HEK293 (cell line): ENCODE results near the gene LAD1.

Experiments
- CTCF ChIA-PET: fragments of 350-600 bp; formaldehyde crosslinking; extraction: SDS; loops from one replicate; lab custom pipeline; 2021; ENCODE audit warnings: antibody characterized with exemption; lab: Yijun Ruan, JAX
- POLR2A ChIA-PET: fragments of 300-600 bp; formaldehyde crosslinking; extraction: SDS; loops from one replicate; lab custom pipeline; 2020; ENCODE audit warnings: antibody characterized with exemption, inconsistent platforms; lab: Yijun Ruan, JAX
- H3K27ac ChIP-seq: fragments of 200-500 bp; sonication (Bioruptor generic); 2 replicates; pipeline ENCODE4 v1.5.1; 2014; ENCODE audit warnings: low read depth, low read length, control low read depth, inconsistent platforms; ENCODE audit errors: extremely low read depth
- H3K36me3 ChIP-seq, 2 experiments: fragments of 200-500 bp in 1 of 2; sonication (Bioruptor generic) in 1 of 2; 1 replicate in 1 of 2; 2 replicates in 1 of 2; pipeline ENCODE4 v1.5.1; 2014 to 2017; ENCODE audit warnings: inconsistent platforms in 2 of 2, low read length in 2 of 2; ENCODE audit not compliant: control insufficient read depth in 2 of 2, insufficient read depth in 1 of 2
- H3K4me1 ChIP-seq: fragments of 200-500 bp; sonication (Bioruptor generic); 2 replicates; pipeline ENCODE4 v1.5.1; 2014; ENCODE audit warnings: mild to moderate bottlenecking, low read length, inconsistent platforms; ENCODE audit not compliant: control insufficient read depth, insufficient read depth
- H3K4me3 ChIP-seq: 2 replicates; pipeline ENCODE4 v1.5.1; 2011; ENCODE audit warnings: low read depth, mild to moderate bottlenecking, control low read depth, low read length, moderate library complexity
- H3K9me3 ChIP-seq: fragments of 200-500 bp; sonication (Bioruptor generic); 2 replicates; pipeline ENCODE4 v1.5.1; 2014; ENCODE audit warnings: low read depth, low read length, inconsistent platforms; ENCODE audit not compliant: control insufficient read depth, insufficient read depth
- AEBP2 ChIP-seq: fragments of 450-650 bp; formaldehyde crosslinking; IDR thresholded peaks from 2 replicates; pipeline ENCODE4 v1.5.1; 2016; ENCODE audit warnings: missing biosample characterization, missing genetic modification characterization, borderline replicate concordance
- CTCF ChIP-seq: fragments of 450-650 bp; formaldehyde crosslinking; IDR thresholded peaks from 2 replicates; pipeline ENCODE4 v1.5.1; 2016; ENCODE audit warnings: missing biosample characterization, missing genetic modification characterization
- IKZF3 ChIP-seq: fragments of 450-650 bp; IDR thresholded peaks from 2 replicates; pipeline ENCODE4 v1.5.0; 2018; ENCODE audit warnings: missing biosample characterization, mild to moderate bottlenecking, missing genetic modification characterization, moderate library complexity
- KLF9 ChIP-seq: fragments of 450-650 bp; formaldehyde crosslinking; IDR thresholded peaks from 2 replicates; pipeline ENCODE4 v1.5.1; 2016; ENCODE audit warnings: missing biosample characterization, missing genetic modification characterization, low read depth
- PRDM10 ChIP-seq: fragments of 450-650 bp; formaldehyde crosslinking; IDR thresholded peaks from 2 replicates; pipeline ENCODE4 v1.5.1; 2016; ENCODE audit warnings: missing biosample characterization, missing genetic modification characterization
- SALL2 ChIP-seq: fragments of 450-650 bp; formaldehyde crosslinking; IDR thresholded peaks from 2 replicates; pipeline ENCODE4 v1.5.0; 2017; ENCODE audit warnings: missing biosample characterization, mild to moderate bottlenecking, missing genetic modification characterization, borderline replicate concordance
- SETDB1 ChIP-seq: IDR thresholded peaks from one replicate; pipeline ENCODE4 v1.6.1; 2017; ENCODE audit warnings: mild to moderate bottlenecking, low read length, moderate library complexity, mixed read lengths; ENCODE audit not compliant: insufficient read length
- YY2 ChIP-seq: fragments of 450-650 bp; formaldehyde crosslinking; IDR thresholded peaks from 2 replicates; pipeline ENCODE4 v1.5.1; 2016; ENCODE audit warnings: missing biosample characterization, missing genetic modification characterization
- ZBTB48 ChIP-seq: fragments of 450-650 bp; formaldehyde crosslinking; IDR thresholded peaks from 2 replicates; pipeline ENCODE4 v1.5.1; 2016; ENCODE audit warnings: missing biosample characterization, missing genetic modification characterization
- ZBTB6 ChIP-seq: fragments of 450-650 bp; formaldehyde crosslinking; IDR thresholded peaks from 2 replicates; pipeline ENCODE4 v1.5.1; 2017; ENCODE audit warnings: missing biosample characterization, missing genetic modification characterization
- ZBTB8A ChIP-seq: fragments of 450-650 bp; formaldehyde crosslinking; IDR thresholded peaks from 2 replicates; pipeline ENCODE4 v1.5.1; 2016; ENCODE audit warnings: missing biosample characterization, missing genetic modification characterization
- ZEB2 ChIP-seq: fragments of 450-650 bp; formaldehyde crosslinking; IDR thresholded peaks from 2 replicates; pipeline ENCODE4 v1.5.1; 2016; ENCODE audit warnings: missing biosample characterization, missing genetic modification characterization
- ZIC2 ChIP-seq: fragments of 450-650 bp; formaldehyde crosslinking; IDR thresholded peaks from 2 replicates; pipeline ENCODE4 v1.5.1; 2016; ENCODE audit warnings: missing biosample characterization, missing genetic modification characterization
- ZNF112 ChIP-seq: fragments of 450-650 bp; formaldehyde crosslinking; IDR thresholded peaks from 2 replicates; pipeline ENCODE4 v1.5.0; 2017; ENCODE audit warnings: missing biosample characterization, missing genetic modification characterization
- ZNF140 ChIP-seq: fragments of 450-650 bp; formaldehyde crosslinking; IDR thresholded peaks from 2 replicates; pipeline ENCODE4 v1.5.1; 2016; ENCODE audit warnings: missing biosample characterization, missing genetic modification characterization
- ZNF223 ChIP-seq: fragments of 450-650 bp; formaldehyde crosslinking; IDR thresholded peaks from 2 replicates; pipeline ENCODE4 v1.5.1; 2016; ENCODE audit warnings: missing biosample characterization, missing genetic modification characterization
- ZNF280C ChIP-seq: fragments of 450-650 bp; formaldehyde crosslinking; IDR thresholded peaks from 2 replicates; pipeline ENCODE4 v1.5.1; 2016; ENCODE audit warnings: missing biosample characterization, missing genetic modification characterization
- ZNF350 ChIP-seq: fragments of 450-650 bp; formaldehyde crosslinking; IDR thresholded peaks from 2 replicates; pipeline ENCODE4 v1.5.0; 2017; ENCODE audit warnings: missing biosample characterization, mild to moderate bottlenecking, missing genetic modification characterization
- ZNF354C ChIP-seq: fragments of 450-650 bp; formaldehyde crosslinking; IDR thresholded peaks from 2 replicates; pipeline ENCODE4 v1.5.1; 2016; ENCODE audit warnings: missing biosample characterization, missing genetic modification characterization, low read depth, borderline replicate concordance
- ZNF426 ChIP-seq: fragments of 450-650 bp; formaldehyde crosslinking; IDR thresholded peaks from 2 replicates; pipeline ENCODE4 v1.5.1; 2017; ENCODE audit warnings: missing biosample characterization, missing genetic modification characterization, mild to moderate bottlenecking, inconsistent platforms, moderate library complexity
- ZNF501 ChIP-seq: fragments of 450-650 bp; formaldehyde crosslinking; IDR thresholded peaks from 2 replicates; pipeline ENCODE4 v1.5.1; 2016; ENCODE audit warnings: missing biosample characterization, missing genetic modification characterization
- ZNF558 ChIP-seq: fragments of 450-650 bp; formaldehyde crosslinking; IDR thresholded peaks from 2 replicates; pipeline ENCODE4 v1.5.1; 2016; ENCODE audit warnings: missing biosample characterization, missing genetic modification characterization
- ZNF701 ChIP-seq: fragments of 450-650 bp; formaldehyde crosslinking; IDR thresholded peaks from 2 replicates; pipeline ENCODE4 v1.5.1; 2016; ENCODE audit warnings: missing biosample characterization, missing genetic modification characterization
- ZNF707 ChIP-seq: fragments of 450-650 bp; formaldehyde crosslinking; IDR thresholded peaks from 2 replicates; pipeline ENCODE4 v1.5.1; 2016; ENCODE audit warnings: missing biosample characterization, missing genetic modification characterization
- ZNF76 ChIP-seq: fragments of 450-650 bp; formaldehyde crosslinking; IDR thresholded peaks from 2 replicates; pipeline ENCODE4; 2016; ENCODE audit warnings: low read depth, missing biosample characterization, missing genetic modification characterization, borderline replicate concordance
- ZSCAN18 ChIP-seq: fragments of 450-650 bp; formaldehyde crosslinking; IDR thresholded peaks from 2 replicates; pipeline ENCODE4 v1.5.1; 2016; ENCODE audit warnings: missing biosample characterization, missing genetic modification characterization
- ZXDB ChIP-seq: fragments of 450-650 bp; formaldehyde crosslinking; IDR thresholded peaks from 2 replicates; pipeline ENCODE4 v1.5.1; 2016; ENCODE audit warnings: missing biosample characterization, missing genetic modification characterization

Gene LAD1

GRCh38 chr1:201436393-201436792 is 37.3 kb upstream of the LAD1 start:
- H3K4me3 ChIP-seq, result no peak overlapping the region
- no peaks in the 10 kb centered on the region for H3K9me3 ChIP-seq
- H3K4me1 ChIP-seq, result 0 out of 2 replicates have a peak, but pooled peaks cover 2% of the 10 kb centered on the region
- ChIA-PET POLR2A (interaction anchor here (1.0 to 2.0 kb wide), 4 partner anchors 8 to 44 kb away, joined by 3 to 9 read pairs (median 6); no protein-coding TSS in a partner anchor), CTCF (interaction anchor here (0.7 to 3.7 kb wide), 26 partner anchors 10 to 1177 kb away, joined by 3 to 67 read pairs (median 8); partner anchors contain the start of gene TNNI1)
- no peaks in the 10 kb centered on the region for H3K36me3 ChIP-seq
- H3K27ac ChIP-seq, result no peak overlapping the region
- TF ChIP-seq ZBTB6 (tag by site-specific recombination) (no peak), ZNF501 (tag by site-specific recombination) (no peak), ZBTB8A (no peak), SETDB1 (no peak), ZNF350 (tag by site-specific recombination) (no peak), SALL2 (tag by site-specific recombination) (no peak), YY2 (tag by site-specific recombination) (no peak), CTCF (peak; percentile 56; the same call in 1 of the 2 replicates), ZEB2 (no peak), ZIC2 (tag by site-specific recombination) (no peak), PRDM10 (tag by site-specific recombination) (peak; percentile 33; the same call in 1 of the 2 replicates), ZNF76 (tag by site-specific recombination) (no peak), AEBP2 (tag by site-specific recombination) (no peak), ZNF707 (tag by site-specific recombination) (no peak), ZNF558 (tag by site-specific recombination) (no peak), ZNF354C (tag by site-specific recombination) (no peak), ZSCAN18 (no peak), ZXDB (tag by site-specific recombination) (peak; percentile 6; the same call in 1 of the 2 replicates), ZNF140 (tag by site-specific recombination) (no peak), ZNF701 (tag by site-specific recombination) (no peak), KLF9 (no peak), ZNF223 (tag by site-specific recombination) (no peak), IKZF3 (0 out of 2 replicates have a peak, but pooled peaks have one; percentile 6), ZNF426 (tag by site-specific recombination) (no peak), ZNF112 (tag by site-specific recombination) (no peak), ZBTB48 (tag by site-specific recombination) (peak; percentile 72), ZNF280C (no peak)
